HFFc6 (cell line): Measurements from ENCODE around the gene OR8K5. TPM values are rescaled to one million over a fixed set of nuclear protein-coding genes. Genes with fewer than 3 reads are reported as not detected.
"Not testable (repeated sequence)": the region's sequence is repeated elsewhere in the genome, so short reads cannot be mapped to it uniquely, and the experiment has no call there.

Source experiments
- DNase-seq: peaks from one replicate; pipeline ENCODE4 v3.0.0-alpha.2; 2018
- H3K27ac Mint-ChIP-seq: 2 replicates; pipeline ENCODE4 v1.8.0; 2020; ENCODE audit warnings: mild to moderate bottlenecking, mixed read lengths
- H3K27me3 Mint-ChIP-seq: 2 replicates; pipeline ENCODE4 v1.8.0; 2021; ENCODE audit warnings: mild to moderate bottlenecking, moderate library complexity, mixed read lengths; ENCODE audit not compliant: insufficient read depth
- H3K36me3 Mint-ChIP-seq: 2 replicates; pipeline ENCODE4 v1.8.0; 2021; ENCODE audit warnings: low read depth, mixed read lengths
- H3K4me1 Mint-ChIP-seq: 2 replicates; pipeline ENCODE4 v1.8.0; 2020; ENCODE audit warnings: low read depth, mixed read lengths
- H3K4me3 Mint-ChIP-seq: 2 replicates; pipeline ENCODE4 v1.8.0; 2020; ENCODE audit warnings: mild to moderate bottlenecking, moderate library complexity, mixed read lengths
- H3K9me3 Mint-ChIP-seq: 2 replicates; pipeline ENCODE4 v1.8.0; 2020; ENCODE audit warnings: mild to moderate bottlenecking, mixed read lengths
- total RNA-seq, 6 experiments: library from RNA; stranded (reverse); fragmentation: NEBNext Ultra II Directional; extraction: Animal tissue kit (Norgen Biotek cat#: 25700); gene quantifications; 2 replicates in 1 of 6; 3 replicates in 5 of 6; pipeline ENCODE4 v1.2.3, GENCODE V29; 2021
- TF ChIP-seq, protein P1 (sequence below): fragments of 200-600 bp; sonication (generic); IDR thresholded peaks from 2 replicates; pipeline ENCODE4 v1.5.0; 2021; ENCODE audit warnings: antibody characterized with exemption, mild to moderate bottlenecking

The OR8K5 gene
- total RNA-seq, 6 experiments from 2014 or later: not detected

DNA sequence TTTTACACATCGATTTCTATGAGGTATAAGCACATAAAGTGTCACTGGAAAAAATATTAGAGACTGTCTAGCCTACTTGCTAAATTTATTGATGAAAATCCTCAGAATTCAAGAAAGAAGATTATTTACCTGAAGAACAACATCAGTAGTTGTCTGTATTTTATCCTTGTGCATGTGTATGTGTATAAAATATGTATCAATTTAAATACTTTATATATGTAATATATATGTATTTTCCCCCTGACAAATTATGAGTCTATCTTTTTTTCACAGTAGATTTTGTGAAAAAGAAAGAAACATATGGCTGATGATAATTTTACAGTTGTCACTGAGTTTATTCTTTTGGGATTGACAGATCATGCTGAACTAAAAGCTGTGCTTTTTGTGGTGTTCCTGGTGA lies 16.2 kb upstream of the OR8K5 start, which contains the start of gene OR5J2:
TSS of gene OR5J2 (plus strand) at position 301 of the 400 bp plus-strand sequence. CDS start at position 301, 0 bp downstream.
- TF ChIP-seq, protein P1, sequence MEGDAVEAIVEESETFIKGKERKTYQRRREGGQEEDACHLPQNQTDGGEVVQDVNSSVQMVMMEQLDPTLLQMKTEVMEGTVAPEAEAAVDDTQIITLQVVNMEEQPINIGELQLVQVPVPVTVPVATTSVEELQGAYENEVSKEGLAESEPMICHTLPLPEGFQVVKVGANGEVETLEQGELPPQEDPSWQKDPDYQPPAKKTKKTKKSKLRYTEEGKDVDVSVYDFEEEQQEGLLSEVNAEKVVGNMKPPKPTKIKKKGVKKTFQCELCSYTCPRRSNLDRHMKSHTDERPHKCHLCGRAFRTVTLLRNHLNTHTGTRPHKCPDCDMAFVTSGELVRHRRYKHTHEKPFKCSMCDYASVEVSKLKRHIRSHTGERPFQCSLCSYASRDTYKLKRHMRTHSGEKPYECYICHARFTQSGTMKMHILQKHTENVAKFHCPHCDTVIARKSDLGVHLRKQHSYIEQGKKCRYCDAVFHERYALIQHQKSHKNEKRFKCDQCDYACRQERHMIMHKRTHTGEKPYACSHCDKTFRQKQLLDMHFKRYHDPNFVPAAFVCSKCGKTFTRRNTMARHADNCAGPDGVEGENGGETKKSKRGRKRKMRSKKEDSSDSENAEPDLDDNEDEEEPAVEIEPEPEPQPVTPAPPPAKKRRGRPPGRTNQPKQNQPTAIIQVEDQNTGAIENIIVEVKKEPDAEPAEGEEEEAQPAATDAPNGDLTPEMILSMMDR: no peak
- no peak for DNase-seq
- Mint-ChIP-seq H3K4me3 (no peak within 1 kb of the TSS), H3K27ac (no peak within 1 kb of the TSS), H3K27me3 (no peaks in the 10 kb centered on the region), H3K4me1 (no peaks in the 10 kb centered on the region), H3K36me3 (no peaks in the 10 kb centered on the region), H3K9me3 (peaks cover 28% of the 10 kb centered on the region)

DNA sequence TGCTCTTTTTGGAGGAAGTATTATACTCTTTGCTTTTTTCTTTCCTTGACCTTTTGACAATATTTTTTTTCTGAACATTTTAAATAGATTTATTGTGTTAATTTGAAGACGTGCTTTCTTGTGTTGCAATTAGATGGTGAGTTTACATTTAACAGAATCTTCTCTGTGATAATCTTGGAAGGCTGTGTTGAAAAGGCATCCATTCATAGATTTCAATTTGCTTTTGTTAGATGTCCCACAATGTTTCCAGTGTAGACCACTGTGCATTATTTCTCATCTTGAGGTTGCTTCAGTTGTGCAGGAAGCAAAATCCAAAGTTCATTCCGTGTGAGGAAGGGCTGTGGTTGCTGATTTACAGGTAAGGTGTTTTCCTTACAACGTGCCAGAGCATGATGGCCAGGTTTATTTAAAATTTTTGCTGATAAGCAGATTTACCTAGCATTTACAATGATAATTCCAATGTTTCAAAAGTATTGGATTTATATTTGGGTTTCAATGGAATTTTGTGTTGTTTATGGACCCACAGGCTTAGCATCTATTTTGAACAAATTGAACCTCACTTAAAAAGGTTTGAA lies 12.2 kb upstream of the OR8K5 start:
- Mint-ChIP-seq H3K27me3 (no peaks in the 10 kb centered on the region), H3K4me1 (no peaks in the 10 kb centered on the region), H3K36me3 (no peaks in the 10 kb centered on the region), H3K27ac (no peak overlapping the region), H3K4me3 (no peak overlapping the region), H3K9me3 (peaks cover 32% of the 10 kb centered on the region)
- DNase-seq: no peak
- TF ChIP-seq, protein P1: no peak

DNA sequence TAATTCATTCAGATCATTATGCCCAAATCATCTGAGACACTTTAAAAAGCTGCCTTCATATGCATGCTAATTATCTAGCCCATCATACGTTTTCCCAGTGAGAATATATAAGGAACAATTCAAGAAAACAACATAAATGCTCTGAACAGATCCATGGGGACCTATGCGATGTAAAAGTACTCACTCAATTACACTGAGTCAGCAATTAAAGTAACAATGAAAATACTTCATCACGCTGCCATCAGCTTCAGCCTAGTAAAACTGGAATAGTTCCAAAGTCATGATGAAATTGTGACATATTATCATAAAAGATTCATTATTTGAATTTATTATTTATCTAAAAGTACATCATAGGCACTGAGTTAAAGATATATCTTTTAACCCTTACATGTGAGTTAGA lies 3.7 kb upstream of the OR8K5 start:
- TF ChIP-seq, protein P1: no peak
- Mint-ChIP-seq H3K27me3 (no peaks in the 10 kb centered on the region), H3K4me1 (no peaks in the 10 kb centered on the region), H3K27ac (no peak overlapping the region), H3K36me3 (no peaks in the 10 kb centered on the region), H3K9me3 (peaks cover 6% of the 10 kb centered on the region; the same call in 1 of the 2 replicates), H3K4me3 (no peak overlapping the region)
- no peak for DNase-seq

DNA sequence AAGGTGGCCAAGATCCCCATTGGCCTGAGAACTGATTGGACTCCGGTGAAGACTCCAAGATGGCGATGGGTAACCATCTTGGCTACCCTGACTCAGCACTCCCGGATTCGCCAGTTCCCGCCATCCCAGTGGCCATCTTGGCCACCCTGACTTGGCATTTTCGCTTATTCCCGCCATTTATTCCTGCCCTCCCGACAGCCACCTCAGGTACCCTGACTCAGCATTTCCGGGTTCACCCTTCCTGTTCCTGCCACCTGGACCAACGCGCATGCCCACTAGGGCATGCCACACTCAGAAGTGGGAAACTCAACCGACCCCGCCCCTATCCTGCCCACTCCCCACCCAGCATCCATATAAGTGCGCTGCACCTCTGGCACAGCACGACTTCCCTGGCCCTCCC lies 7.8 kb downstream of the OR8K5 start:
- no peaks in the 10 kb centered on the region; the same call in 1 of the 2 replicates for H3K27me3 Mint-ChIP-seq
- no peak overlapping the region for H3K27ac Mint-ChIP-seq
- no peaks in the 10 kb centered on the region for H3K36me3 Mint-ChIP-seq
- H3K4me3 Mint-ChIP-seq: no peak overlapping the region
- TF ChIP-seq, protein P1: no peak
- H3K9me3 Mint-ChIP-seq: peaks cover 48% of the 10 kb centered on the region
- DNase-seq: no peak
- no peaks in the 10 kb centered on the region for H3K4me1 Mint-ChIP-seq

DNA sequence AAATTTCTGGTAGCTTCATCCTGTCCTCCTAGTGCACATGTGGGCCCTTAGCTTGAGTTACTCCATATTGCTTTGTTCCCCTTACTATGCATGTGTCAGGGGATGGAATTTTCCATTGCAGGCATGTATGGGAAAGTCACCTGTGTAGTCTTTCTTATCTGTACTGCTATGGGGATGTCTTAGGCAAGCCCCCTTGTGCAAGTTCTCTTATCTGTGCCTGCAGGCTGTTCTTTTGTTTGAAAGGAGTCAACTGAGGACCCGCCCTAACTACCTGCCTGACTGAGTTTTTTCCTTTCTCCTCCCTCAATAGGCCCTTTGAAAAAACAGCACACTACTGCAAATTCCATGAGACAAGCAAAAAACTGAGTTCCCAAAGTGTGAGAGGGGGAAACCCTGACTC lies 8.7 kb downstream of the OR8K5 start:
- no peak overlapping the region for H3K4me3 Mint-ChIP-seq
- H3K4me1 Mint-ChIP-seq: no peaks in the 10 kb centered on the region
- H3K9me3 Mint-ChIP-seq: peaks cover 42% of the 10 kb centered on the region
- DNase-seq: no peak
- TF ChIP-seq, protein P1: no peak
- no peaks in the 10 kb centered on the region; the same call in 1 of the 2 replicates for H3K27me3 Mint-ChIP-seq
- no peaks in the 10 kb centered on the region for H3K36me3 Mint-ChIP-seq
- H3K27ac Mint-ChIP-seq: no peak overlapping the region

DNA sequence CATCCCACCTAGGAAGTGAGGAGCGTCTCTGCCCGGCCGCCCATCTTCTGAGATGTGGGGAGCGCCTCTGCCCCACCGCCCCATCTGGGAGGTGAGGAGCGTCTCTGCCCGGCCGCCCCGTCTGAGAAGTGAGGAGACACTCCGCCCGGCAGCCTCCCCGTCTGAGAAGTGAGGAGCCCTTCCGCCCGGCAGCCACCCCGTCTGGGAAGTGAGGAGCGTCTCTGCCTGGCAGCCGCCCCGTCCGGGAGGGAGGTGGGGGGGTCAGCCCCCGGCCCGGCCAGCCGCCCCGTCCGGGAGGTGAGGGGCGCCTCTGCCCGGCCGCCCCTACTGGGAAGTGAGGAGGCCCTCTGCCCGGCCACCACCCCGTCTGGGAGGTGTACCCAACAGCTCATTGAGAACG lies 16.4 kb downstream of the OR8K5 start:
- not testable (repeated sequence) for DNase-seq, H3K36me3 Mint-ChIP-seq, H3K27me3 Mint-ChIP-seq, H3K4me1 Mint-ChIP-seq, H3K27ac Mint-ChIP-seq, H3K4me3 Mint-ChIP-seq
- H3K9me3 Mint-ChIP-seq: peaks cover 33% of the 10 kb centered on the region
